ENCODE results near the gene CCDC201. TPM values are rescaled to one million over a fixed set of nuclear protein-coding genes. Genes with fewer than 3 reads are reported as not detected.

Gene CCDC201
- total and polyA plus RNA-seq, 2 of the 4 experiments (the other 2 are of a cell fraction) = not detected

DNA sequence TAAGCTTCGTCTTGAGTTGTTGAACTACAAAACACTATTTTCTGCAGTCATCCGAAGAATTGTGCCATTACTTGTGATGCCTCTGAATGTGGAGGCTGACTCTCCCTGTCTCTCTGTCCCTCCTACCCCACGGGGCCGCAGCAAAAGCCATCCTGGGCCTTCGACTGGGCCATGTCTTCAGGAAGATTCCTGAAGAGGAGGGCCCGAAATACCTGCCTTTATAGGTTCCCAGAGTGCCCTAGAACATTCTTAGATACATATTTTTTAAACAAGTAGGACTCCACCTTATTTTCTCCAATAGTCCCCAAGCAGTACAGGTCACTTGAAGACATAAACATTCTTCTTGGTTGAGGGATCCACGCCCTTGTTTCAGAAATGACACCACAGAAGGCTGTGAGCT lies 40.1 kb upstream of the CCDC201 start:
- CTCF ChIA-PET = no interaction called here
- Histone ChIP-seq H3K9me3 (ENCODE audit: control insufficient read depth, insufficient read depth, low read length) (no peaks in the 10 kb centered on the region), H3K27ac (ENCODE audit: insufficient read depth, low read length) (no peak overlapping the region), H4K5ac (ENCODE audit: low read depth, low read length) (no peak overlapping the region), H3K4me1 (ENCODE audit: control insufficient read depth, insufficient read depth, low read length) (peaks cover 1% of the 10 kb centered on the region), H3K18ac (ENCODE audit: low read depth, low read length) (no peak overlapping the region), H3K36me3 (ENCODE audit: control insufficient read depth, insufficient read depth, low read length) (peaks cover 36% of the 10 kb centered on the region), H3K14ac (replicated peaks; ENCODE audit: low read depth, low read length) (no peak overlapping the region), H3K4me3 (ENCODE audit: insufficient read depth, low read depth, low read length) (no peak overlapping the region), H3K79me1 (ENCODE audit: low read depth in 1 of 2, low read length in 2 of 2) (peaks cover 0 to 3% of the 10 kb centered on the region in 2 experiments; a peak in 1 of 4 replicates), H2AFZ (replicated peaks; ENCODE audit: low read length, poor library complexity) (no peak overlapping the region), H4K20me1 (ENCODE audit: insufficient read depth, low read length) (peaks cover 6% of the 10 kb centered on the region), H2AK9ac (replicated peaks; ENCODE audit: low read depth, low read length, poor library complexity) (no peak overlapping the region), H3K27me3 (ENCODE audit: control insufficient read depth, insufficient read depth, low read length) (no peaks in the 10 kb centered on the region), H2BK5ac (ENCODE audit: low read depth, low read length, poor library complexity, severe bottlenecking) (no peak overlapping the region), H4K91ac (ENCODE audit: insufficient read depth, low read depth, low read length) (no peak overlapping the region), H3K4me2 (ENCODE audit: low read depth, low read length) (no peak overlapping the region), H3K9me1 (ENCODE audit: insufficient read depth, low read length) (peaks cover 13% of the 10 kb centered on the region), H3K56ac (ENCODE audit: extremely low read depth, insufficient read depth, low read length) (no peak overlapping the region), H2AK5ac (ENCODE audit: low read depth, low read length) (no peak overlapping the region), H2BK15ac (ENCODE audit: low read depth, low read length) (no peak overlapping the region), H3K9ac (ENCODE audit: low read depth, low read length) (no peak overlapping the region), H4K8ac (ENCODE audit: low read depth in 2 of 2, low read length in 2 of 2) (no peak overlapping the region), H3K4ac (ENCODE audit: low read depth, low read length) (no peak overlapping the region), H2BK120ac (ENCODE audit: low read depth, low read length) (no peak overlapping the region), H3K23ac (ENCODE audit: low read depth, low read length) (no peak overlapping the region), H2BK20ac (ENCODE audit: low read depth, low read length) (no peak overlapping the region)
- BruUV-seq (replicated peaks) = TSS peak; percentile 96
- in situ Hi-C loops (cut with MboI; ENCODE audit: low sequenced_read_pairs) = loop anchor here (25.0 kb wide), 1 partner anchor 1024 kb away; no protein-coding TSS in a partner anchor
- ATAC-seq (ENCODE audit: low read depth) = no peak
- dilution Hi-C loops (cut with HindIII; ENCODE audit: low sequenced_read_pairs, unreplicated experiment) = no loop called here
- POLR2A ChIA-PET (ENCODE audit: unreplicated experiment) = no interaction called here
- WGBS, 2 experiments (ENCODE audit: extremely low coverage in 2 of 2, insufficient read length in 1 of 2) = 92% methylated on average over 2 of the region's 7 CpGs; no CpG with 5 or more reads in 1 of the 2 experiments
- no peak for DNase-seq
- TF ChIP-seq, protein P1, sequence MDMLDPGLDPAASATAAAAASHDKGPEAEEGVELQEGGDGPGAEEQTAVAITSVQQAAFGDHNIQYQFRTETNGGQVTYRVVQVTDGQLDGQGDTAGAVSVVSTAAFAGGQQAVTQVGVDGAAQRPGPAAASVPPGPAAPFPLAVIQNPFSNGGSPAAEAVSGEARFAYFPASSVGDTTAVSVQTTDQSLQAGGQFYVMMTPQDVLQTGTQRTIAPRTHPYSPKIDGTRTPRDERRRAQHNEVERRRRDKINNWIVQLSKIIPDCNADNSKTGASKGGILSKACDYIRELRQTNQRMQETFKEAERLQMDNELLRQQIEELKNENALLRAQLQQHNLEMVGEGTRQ (IDR thresholded peaks at IDR 0.05; ENCODE audit: low read depth, low read length) = no peak
- TF ChIP-seq RAD21 (IDR thresholded peaks at IDR 0.05; ENCODE audit: low read length) = no peak
- no peak for TF ChIP-seq MXI1 (IDR thresholded peaks at IDR 0.05; ENCODE audit: borderline replicate concordance, low read depth, low read length)
- TF ChIP-seq FOS (IDR thresholded peaks at IDR 0.05; ENCODE audit: low read depth, low read length) = no peak
- TF ChIP-seq NFE2L2 (IDR thresholded peaks at IDR 0.05; ENCODE audit: low read depth, low read length) = no peak
- no peak for TF ChIP-seq SMC3 (IDR thresholded peaks at IDR 0.05; ENCODE audit: low read depth, low read length)
- no peak for TF ChIP-seq MAFK (IDR thresholded peaks at IDR 0.05; ENCODE audit: low read depth, low read length)
- TF ChIP-seq, protein P2, sequence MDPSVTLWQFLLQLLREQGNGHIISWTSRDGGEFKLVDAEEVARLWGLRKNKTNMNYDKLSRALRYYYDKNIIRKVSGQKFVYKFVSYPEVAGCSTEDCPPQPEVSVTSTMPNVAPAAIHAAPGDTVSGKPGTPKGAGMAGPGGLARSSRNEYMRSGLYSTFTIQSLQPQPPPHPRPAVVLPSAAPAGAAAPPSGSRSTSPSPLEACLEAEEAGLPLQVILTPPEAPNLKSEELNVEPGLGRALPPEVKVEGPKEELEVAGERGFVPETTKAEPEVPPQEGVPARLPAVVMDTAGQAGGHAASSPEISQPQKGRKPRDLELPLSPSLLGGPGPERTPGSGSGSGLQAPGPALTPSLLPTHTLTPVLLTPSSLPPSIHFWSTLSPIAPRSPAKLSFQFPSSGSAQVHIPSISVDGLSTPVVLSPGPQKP (IDR thresholded peaks at IDR 0.05; ENCODE audit: borderline replicate concordance, low read depth, low read length) = no peak
- no peak for TF ChIP-seq RCOR1 (IDR thresholded peaks at IDR 0.05; ENCODE audit: insufficient replicate concordance, low read length)
- no peak for TF ChIP-seq MAZ (IDR thresholded peaks at IDR 0.05; ENCODE audit: borderline replicate concordance, low read depth, low read length)
- TF ChIP-seq, protein P3, sequence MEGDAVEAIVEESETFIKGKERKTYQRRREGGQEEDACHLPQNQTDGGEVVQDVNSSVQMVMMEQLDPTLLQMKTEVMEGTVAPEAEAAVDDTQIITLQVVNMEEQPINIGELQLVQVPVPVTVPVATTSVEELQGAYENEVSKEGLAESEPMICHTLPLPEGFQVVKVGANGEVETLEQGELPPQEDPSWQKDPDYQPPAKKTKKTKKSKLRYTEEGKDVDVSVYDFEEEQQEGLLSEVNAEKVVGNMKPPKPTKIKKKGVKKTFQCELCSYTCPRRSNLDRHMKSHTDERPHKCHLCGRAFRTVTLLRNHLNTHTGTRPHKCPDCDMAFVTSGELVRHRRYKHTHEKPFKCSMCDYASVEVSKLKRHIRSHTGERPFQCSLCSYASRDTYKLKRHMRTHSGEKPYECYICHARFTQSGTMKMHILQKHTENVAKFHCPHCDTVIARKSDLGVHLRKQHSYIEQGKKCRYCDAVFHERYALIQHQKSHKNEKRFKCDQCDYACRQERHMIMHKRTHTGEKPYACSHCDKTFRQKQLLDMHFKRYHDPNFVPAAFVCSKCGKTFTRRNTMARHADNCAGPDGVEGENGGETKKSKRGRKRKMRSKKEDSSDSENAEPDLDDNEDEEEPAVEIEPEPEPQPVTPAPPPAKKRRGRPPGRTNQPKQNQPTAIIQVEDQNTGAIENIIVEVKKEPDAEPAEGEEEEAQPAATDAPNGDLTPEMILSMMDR (conservative IDR thresholded peaks at IDR 0.05; ENCODE audit: low read depth, low read length) = no peak
- TF ChIP-seq RFX5 (IDR thresholded peaks at IDR 0.05; ENCODE audit: low read depth, low read length) = no peak
- no peak for TF ChIP-seq CEBPB (IDR thresholded peaks at IDR 0.05; ENCODE audit: low read depth, low read length)
- intact Hi-C loops (cut with micrococcal nuclease) = no loop called here

Data from IMR-90 (cell line).